H1 (cell line): ENCODE data around the gene SNX25. TPM values are rescaled to one million over a fixed set of nuclear protein-coding genes. Genes with fewer than 3 reads are reported as not detected.

Source experiments
- TAF1 ChIP-seq: IDR thresholded peaks from 2 replicates; pipeline ENCODE4 v1.6.1; 2011; ENCODE audit warnings: mild to moderate bottlenecking, low read depth, low read length
- polyA plus RNA-seq, 7 experiments: library from polyadenylated mRNA; depleted of rRNA in 3 of 7; stranded (reverse) in 5 of 7; unstranded in 2 of 7; fragments of >200 nt in 5 of 7; fragments of 200-250 nt in 2 of 7; gene quantifications; 1 replicate in 5 of 7; 2 replicates in 1 of 7; 4 replicates in 1 of 7; pipeline versions ENCODE4 v1.2.1 to v1.2.3, GENCODE V29; 2011 to 2013; ENCODE audit warnings: missing spikeins in 2 of 7, mixed read lengths in 2 of 7
- total RNA-seq: library from RNA; stranded (reverse); fragmentation: NEBNext Ultra II Directional; extraction: Animal tissue kit (Norgen Biotek cat#: 25700); gene quantifications from 2 replicates; pipeline ENCODE4 v1.2.1, GENCODE V29; 2021

The SNX25 gene
- total and polyA plus RNA-seq, 2 of the 8 experiments (the other 6 are each of a cell fraction or from before 2014, with no cell fraction given): 5.4 to 19.9 TPM

GRCh38 chr4:185305979-185306442 lies 96.6 kb downstream of the SNX25 start (continued):
- peak; percentile 53; the same call in 1 of the 2 replicates for TF ChIP-seq TAF1
